OCI-LY1 (cell line): ENCODE data around the gene SLC9C2.

Experiments used
- CTCF ChIP-seq: fragments of 200-600 bp; sonication (generic), shearing (Covaris generic); IDR thresholded peaks from 2 replicates; pipeline ENCODE4 v1.5.1; 2017; ENCODE audit warnings: mild to moderate bottlenecking, antibody characterized with exemption, low read length, moderate library complexity, mixed read lengths
- EZH2 ChIP-seq: fragments of 200-600 bp; sonication (generic), shearing (Covaris generic); IDR thresholded peaks from 2 replicates; pipeline ENCODE4 v1.8.0; 2017; ENCODE audit warnings: borderline replicate concordance, mixed run types, mild to moderate bottlenecking, antibody characterized with exemption, low read length, moderate library complexity, mixed read lengths

GRCh38 chr1:173530795-173531693 lies 71.8 kb downstream of the SLC9C2 start:
- TF ChIP-seq CTCF (no peak), EZH2 (no peak)
